A549 (cell line): ENCODE results near the gene SEC22A. TPM values are rescaled to one million over a fixed set of nuclear protein-coding genes. Genes with fewer than 3 reads are reported as not detected.

Source experiments
- ATAC-seq, 2 experiments: fragments of 200-7000 bp in 1 of 2; fragments of >200 bp in 1 of 2; cut with Nextera tagmentation in 1 of 2; cut with Tn5 transposase in 1 of 2; 3 replicates each; pipeline versions ENCODE4 v1.8.0 to v1.9.1; 2018 to 2020; ENCODE audit warnings: mild to moderate bottlenecking in 1 of 2, moderate library complexity in 1 of 2
- CTCF ChIA-PET: fragments of 300-600 bp; sonication (Branson Sonifier 250); formaldehyde crosslinking; extraction: SDS; loops from one replicate; lab custom pipeline; 2021; ENCODE audit warnings: antibody characterized with exemption, inconsistent platforms; lab: Yijun Ruan, JAX
- POLR2A ChIA-PET: fragments of 350-600 bp; formaldehyde crosslinking; extraction: SDS; loops from one replicate; lab custom pipeline; 2021; ENCODE audit warnings: antibody characterized with exemption, inconsistent platforms; lab: Yijun Ruan, JAX
- DNase-seq, 2 experiments: peaks; one replicate each; pipeline versions ENCODE4 v3.0.0 to v3.0.0-alpha.2; 2011 to 2016; ENCODE audit warnings: low read depth in 1 of 2, low spot score in 1 of 2
- FAIRE-seq: peaks from 2 replicates; lab custom pipeline; 2011; peaks lifted over from hg19 to GRCh38; lab: Jason Lieb, UNC
- H3K27ac ChIP-seq, 2 experiments: fragments of >200 bp; sonication (Bioruptor Twin); formaldehyde crosslinking; 3 replicates each; pipeline ENCODE4 v1.5.1; 2016 to 2017
- H3K4me1 ChIP-seq: fragments of >200 bp; sonication (Bioruptor Twin); formaldehyde crosslinking; 3 replicates; pipeline ENCODE4 v1.6.1; 2016
- H3K4me2 ChIP-seq: fragments of >200 bp; sonication (Bioruptor Twin); formaldehyde crosslinking; 3 replicates; pipeline ENCODE4 v1.6.1; 2016
- H3K4me3 ChIP-seq: fragments of >200 bp; sonication (Bioruptor Twin); formaldehyde crosslinking; 3 replicates; pipeline ENCODE4 v1.5.1; 2016
- H3K9me3 ChIP-seq: fragments of >200 bp; sonication (Bioruptor Twin); formaldehyde crosslinking; 3 replicates; pipeline ENCODE4 v1.6.1; 2016
- BCL3 ChIP-seq: fragments of >200 bp; sonication (Bioruptor Twin); formaldehyde crosslinking; IDR thresholded peaks from 3 replicates; pipeline ENCODE4 v1.6.1; 2016
- CBX8 ChIP-seq: fragments of 200-600 bp; sonication (generic); IDR thresholded peaks from 2 replicates; pipeline ENCODE4 v1.6.1; 2016
- CEBPB ChIP-seq, 2 experiments: fragments of >200 bp in 1 of 2; sonication (Bioruptor Twin) in 1 of 2; formaldehyde crosslinking in 1 of 2; IDR thresholded peaks; 2 replicates each; pipeline ENCODE4 v1.6.1; 2012 to 2016
- CHD2 ChIP-seq: fragments of 150-350 bp; IDR thresholded peaks from 2 replicates; pipeline ENCODE4 v1.6.1; 2014; ENCODE audit warnings: low read length; ENCODE audit not compliant: partially characterized antibody
- CHD4 ChIP-seq: fragments of 200-600 bp; sonication (generic); IDR thresholded peaks from 2 replicates; pipeline ENCODE4 v1.6.1; 2016; ENCODE audit warnings: antibody characterized with exemption, mild to moderate bottlenecking, borderline replicate concordance
- CTCF ChIP-seq: fragments of >200 bp; sonication (Bioruptor Twin); formaldehyde crosslinking; IDR thresholded peaks from 3 replicates; pipeline ENCODE4 v1.5.1; 2016
- EHMT2 ChIP-seq: fragments of 200-600 bp; sonication (generic); IDR thresholded peaks from 2 replicates; pipeline ENCODE4 v1.6.1; 2016; ENCODE audit warnings: antibody characterized with exemption, low read depth, mild to moderate bottlenecking, moderate library complexity
- EP300 ChIP-seq, 2 experiments: fragments of >200 bp; sonication (Bioruptor Twin); formaldehyde crosslinking; IDR thresholded peaks; 2 replicates in 1 of 2; 3 replicates in 1 of 2; pipeline ENCODE4 v1.6.1; 2016 to 2017
- ESRRA ChIP-seq: fragments of 150-350 bp; IDR thresholded peaks from 2 replicates; pipeline ENCODE4 v1.6.1; 2014; ENCODE audit warnings: mild to moderate bottlenecking, low read length, borderline replicate concordance
- GATA3 ChIP-seq: IDR thresholded peaks from 2 replicates; pipeline ENCODE4 v1.6.1; 2012; ENCODE audit warnings: borderline replicate concordance
- JUN ChIP-seq, 2 experiments: fragments of >200 bp; sonication (Bioruptor Twin); formaldehyde crosslinking; IDR thresholded peaks; 2 replicates in 1 of 2; 3 replicates in 1 of 2; pipeline ENCODE4 v1.6.1; 2016 to 2017
- JUNB ChIP-seq: fragments of >200 bp; sonication (Bioruptor Twin); formaldehyde crosslinking; IDR thresholded peaks from 2 replicates; pipeline ENCODE4 v1.6.1; 2016
- MAFK ChIP-seq: fragments of 450-650 bp; IDR thresholded peaks from 2 replicates; pipeline ENCODE4 v1.6.1; 2014; ENCODE audit not compliant: partially characterized antibody
- MAX ChIP-seq: IDR thresholded peaks from 2 replicates; pipeline ENCODE4 v1.6.1; 2012
- MAZ ChIP-seq: fragments of 150-350 bp; IDR thresholded peaks from 2 replicates; pipeline ENCODE4 v1.6.1; 2014; ENCODE audit warnings: antibody characterized with exemption, low read depth, low read length, borderline replicate concordance
- MYC ChIP-seq: IDR thresholded peaks from 2 replicates; pipeline ENCODE4 v1.6.1; 2012; ENCODE audit warnings: mild to moderate bottlenecking, inconsistent platforms, low read length, improper control_type of control experiment, borderline replicate concordance
- NPAS2 ChIP-seq: fragments of 250-450 bp; sonication (Bioruptor Pico); IDR thresholded peaks from 2 replicates; pipeline ENCODE4 v1.8.0; 2022; ENCODE audit warnings: mild to moderate bottlenecking, moderate library complexity, borderline replicate concordance
- PBX3 ChIP-seq: IDR thresholded peaks from 2 replicates; pipeline ENCODE4 v1.6.1; 2012
- PHF8 ChIP-seq: fragments of 200-600 bp; sonication (generic); IDR thresholded peaks from 2 replicates; pipeline ENCODE4 v1.6.1; 2016; ENCODE audit warnings: low read depth, mild to moderate bottlenecking, antibody characterized with exemption, moderate library complexity, borderline replicate concordance
- POLR2A ChIP-seq: IDR thresholded peaks from 2 replicates; pipeline ENCODE4 v1.6.1; 2012; ENCODE audit warnings: mild to moderate bottlenecking, low read length
- RAD21 ChIP-seq, 2 experiments: fragments of >200 bp in 1 of 2; sonication (Bioruptor Twin) in 1 of 2; formaldehyde crosslinking in 1 of 2; IDR thresholded peaks in 1 of 2; conservative IDR thresholded peaks in 1 of 2; 2 replicates in 1 of 2; 3 replicates in 1 of 2; pipeline ENCODE4 v1.6.1; 2012 to 2018; ENCODE audit warnings: inconsistent platforms in 1 of 2
- RCOR1 ChIP-seq: fragments of 150-350 bp; IDR thresholded peaks from 2 replicates; pipeline ENCODE4 v1.6.1; 2014; ENCODE audit warnings: antibody characterized with exemption, low read length, low read depth
- RFX5 ChIP-seq: fragments of 450-650 bp; IDR thresholded peaks from 2 replicates; pipeline ENCODE4 v1.7.1; 2014; ENCODE audit warnings: antibody characterized with exemption, mild to moderate bottlenecking, moderate library complexity
- RNF2 ChIP-seq: fragments of 200-600 bp; sonication (generic); IDR thresholded peaks from 2 replicates; pipeline ENCODE4 v1.6.1; 2016; ENCODE audit warnings: low read depth, mild to moderate bottlenecking, antibody characterized with exemption, moderate library complexity, borderline replicate concordance
- TP53 ChIP-seq: fragments of 250-450 bp; sonication (Bioruptor Pico); IDR thresholded peaks from 2 replicates; pipeline ENCODE4 v1.5.0; 2021; ENCODE audit warnings: mild to moderate bottlenecking, moderate library complexity
- ZC3H11A ChIP-seq: fragments of 450-650 bp; IDR thresholded peaks from 2 replicates; pipeline ENCODE4 v1.6.1; 2014; ENCODE audit warnings: antibody characterized with exemption, mild to moderate bottlenecking
- ZNF302 ChIP-seq: fragments of 250-450 bp; sonication (Bioruptor Pico); IDR thresholded peaks from 2 replicates; pipeline ENCODE4 v1.9.0; 2021; ENCODE audit warnings: inconsistent platforms, mild to moderate bottlenecking, moderate library complexity
- WGBS: methylation state at CpG from one replicate; pipeline ENCODE4 v1.1.6; 2017; ENCODE audit errors: missing lambda C conversion rate; 5-methylcytosine and 5-hydroxymethylcytosine counted together
- polyA plus RNA-seq, 4 experiments: library from polyadenylated mRNA; depleted of rRNA in 3 of 4; stranded (reverse); fragments of >200 nt; fragmentation: RNase III in 1 of 4; extraction: RNeasy Plus Mini Kit Qiagen cat#74134 plus additional on column Dnase treatment in 1 of 4; gene quantifications; 2 replicates in 3 of 4; 3 replicates in 1 of 4; pipeline ENCODE4 v1.2.3, GENCODE V29; 2011 to 2017

The SEC22A gene
- polyA plus RNA-seq, 2 of the 4 experiments (the other 2 are of a cell fraction): 23.5 to 29.9 TPM

- CTCF ChIA-PET: interaction anchor here (1.6 to 4.8 kb wide), 2 partner anchors 13 to 356 kb away, joined by 3 to 36 read pairs; no protein-coding TSS in a partner anchor
Observed at GRCh38 chr3:123298903-123299302, 97.2 kb downstream of the SEC22A start.

GRCh38 chr3:123299581-123299980 lies 97.8 kb downstream of the SEC22A start:
- CTCF ChIA-PET: interaction anchor here (1.6 to 4.8 kb wide), 2 partner anchors 14 to 357 kb away, joined by 3 to 36 read pairs; no protein-coding TSS in a partner anchor
- H3K4me1 ChIP-seq: peaks cover 22% of the 10 kb centered on the region
- H3K4me2 ChIP-seq: peak overlapping the region; percentile 60; the same call in 1 of the 3 replicates
- no peak for ATAC-seq
- FAIRE-seq: no peak
- POLR2A ChIA-PET: no interaction called here
- TF ChIP-seq JUN (IDR thresholded peaks at IDR 0.05): no peak
- TF ChIP-seq CHD4: no peak
- no peak for TF ChIP-seq POLR2A
- no peak for TF ChIP-seq MAZ
- TF ChIP-seq EHMT2: no peak
- TF ChIP-seq MYC: no peak
- no peak for TF ChIP-seq ZC3H11A
- TF ChIP-seq ZNF302: no peak
- no peak for TF ChIP-seq ESRRA
- no peak for TF ChIP-seq GATA3
- no peak for TF ChIP-seq BCL3
- no peak for TF ChIP-seq TP53 (CRISPR knock-in tag)
- no peak for TF ChIP-seq PHF8
- TF ChIP-seq RNF2: no peak
- TF ChIP-seq NPAS2: no peak
- no peak for TF ChIP-seq PBX3
- TF ChIP-seq MAX: no peak
- TF ChIP-seq EP300 (IDR thresholded peaks at IDR 0.05): no peak
- no peak overlapping the region for H3K4me3 ChIP-seq
- no peak for DNase-seq
- 84% methylated on average over 6 of the region's 8 CpGs for WGBS
- H3K27ac ChIP-seq: peak overlapping the region; percentile 68 to 83
- no peaks in the 10 kb centered on the region for H3K9me3 ChIP-seq

More at GRCh38 chr3:123298903-123299302, 97.2 kb downstream of the SEC22A start:
- H3K27ac ChIP-seq: peak overlapping the region; percentile 68 to 83
- H3K4me1 ChIP-seq: peaks cover 22% of the 10 kb centered on the region
- ATAC-seq (no peak), DNase-seq (peak; percentile 16 to 33), FAIRE-seq (no peak)
- TF ChIP-seq CHD2 (no peak), POLR2A (no peak), MAFK (peak; percentile 93), CEBPB (IDR thresholded peaks at IDR 0.05) (peak; percentile 51 to 82; a peak in 3 of 4 replicates), ESRRA (no peak)
- H3K4me3 ChIP-seq: no peak overlapping the region
- peak overlapping the region; percentile 60 for H3K4me2 ChIP-seq
- H3K9me3 ChIP-seq: no peaks in the 10 kb centered on the region
- 32% methylated on average over 5 of the region's 5 CpGs for WGBS
- POLR2A ChIA-PET: no interaction called here

- Histone ChIP-seq H3K27ac (peak overlapping the region; percentile 68 to 83; a peak in 5 of 6 replicates), H3K4me2 (no peak overlapping the region), H3K4me3 (no peak overlapping the region), H3K4me1 (peaks cover 22% of the 10 kb centered on the region), H3K9me3 (no peaks in the 10 kb centered on the region)
- 92% methylated on average over 12 of the region's 16 CpGs for WGBS
- ChIA-PET CTCF (interaction anchor here (1.6 to 4.8 kb wide), 2 partner anchors 15 to 358 kb away, joined by 3 to 36 read pairs; no protein-coding TSS in a partner anchor), POLR2A (no interaction called here)
- DNase-seq (no peak), ATAC-seq (no peak), FAIRE-seq (no peak)
- TF ChIP-seq NPAS2 (no peak), MAZ (no peak), RFX5 (no peak), JUN (IDR thresholded peaks at IDR 0.05) (no peak), EP300 (IDR thresholded peaks at IDR 0.05) (no peak), TP53 (CRISPR knock-in tag) (no peak), JUNB (no peak), RCOR1 (no peak), MYC (no peak), RAD21 (conservative IDR thresholded peaks at IDR 0.05 in 1 of 2, IDR thresholded peaks at IDR 0.05 in 1 of 2) (no peak), CTCF (no peak), CBX8 (no peak)
Observed at GRCh38 chr3:123300056-123300455, 98.3 kb downstream of the SEC22A start.
